ENCODE data around the gene RALGAPA2. TPM values are rescaled to one million over a fixed set of nuclear protein-coding genes. Genes with fewer than 3 reads are reported as not detected.
A peak's percentile ranks its signal among the peaks of the same experiment; 100 is the strongest.

The RALGAPA2 gene
- total RNA-seq, 1 donor from 2014 or later, result 30.3 TPM

GRCh38 chr20:20425823-20426654 lies 286.4 kb downstream of the RALGAPA2 start:
- H3K4me3 Mint-ChIP-seq (ENCODE audit: unreplicated experiment), result no peak overlapping the region
- DNase-seq (ENCODE audit: low spot score), result no peak
- H3K4me1 Mint-ChIP-seq (ENCODE audit: unreplicated experiment), result no peaks in the 10 kb centered on the region
- TF ChIP-seq, protein P1, sequence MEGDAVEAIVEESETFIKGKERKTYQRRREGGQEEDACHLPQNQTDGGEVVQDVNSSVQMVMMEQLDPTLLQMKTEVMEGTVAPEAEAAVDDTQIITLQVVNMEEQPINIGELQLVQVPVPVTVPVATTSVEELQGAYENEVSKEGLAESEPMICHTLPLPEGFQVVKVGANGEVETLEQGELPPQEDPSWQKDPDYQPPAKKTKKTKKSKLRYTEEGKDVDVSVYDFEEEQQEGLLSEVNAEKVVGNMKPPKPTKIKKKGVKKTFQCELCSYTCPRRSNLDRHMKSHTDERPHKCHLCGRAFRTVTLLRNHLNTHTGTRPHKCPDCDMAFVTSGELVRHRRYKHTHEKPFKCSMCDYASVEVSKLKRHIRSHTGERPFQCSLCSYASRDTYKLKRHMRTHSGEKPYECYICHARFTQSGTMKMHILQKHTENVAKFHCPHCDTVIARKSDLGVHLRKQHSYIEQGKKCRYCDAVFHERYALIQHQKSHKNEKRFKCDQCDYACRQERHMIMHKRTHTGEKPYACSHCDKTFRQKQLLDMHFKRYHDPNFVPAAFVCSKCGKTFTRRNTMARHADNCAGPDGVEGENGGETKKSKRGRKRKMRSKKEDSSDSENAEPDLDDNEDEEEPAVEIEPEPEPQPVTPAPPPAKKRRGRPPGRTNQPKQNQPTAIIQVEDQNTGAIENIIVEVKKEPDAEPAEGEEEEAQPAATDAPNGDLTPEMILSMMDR (IDR thresholded peaks at IDR 0.05; ENCODE audit: unreplicated experiment), result no peak
- H3K36me3 Mint-ChIP-seq (ENCODE audit: low read depth, unreplicated experiment), result peaks cover 5% of the 10 kb centered on the region
- no peaks in the 10 kb centered on the region for H3K27me3 Mint-ChIP-seq (ENCODE audit: unreplicated experiment)
- no peak overlapping the region for H3K27ac Mint-ChIP-seq (ENCODE audit: unreplicated experiment)
- H3K9me3 Mint-ChIP-seq (ENCODE audit: unreplicated experiment), result no peaks in the 10 kb centered on the region

- Mint-ChIP-seq H3K4me3 (ENCODE audit: unreplicated experiment) (peak overlapping the region; percentile 29), H3K27me3 (ENCODE audit: unreplicated experiment) (no peaks in the 10 kb centered on the region), H3K27ac (ENCODE audit: unreplicated experiment) (no peak overlapping the region), H3K4me1 (ENCODE audit: unreplicated experiment) (peaks cover 6% of the 10 kb centered on the region), H3K9me3 (ENCODE audit: unreplicated experiment) (no peaks in the 10 kb centered on the region), H3K36me3 (ENCODE audit: low read depth, unreplicated experiment) (peaks cover 5% of the 10 kb centered on the region)
- TF ChIP-seq, protein P1 (IDR thresholded peaks at IDR 0.05; ENCODE audit: unreplicated experiment), result no peak
- DNase-seq (ENCODE audit: low spot score), result no peak
These were observed 289.3 kb downstream of the RALGAPA2 start for GRCh38 chr20:20423117-20423516.

- no peaks in the 10 kb centered on the region for H3K9me3 Mint-ChIP-seq (ENCODE audit: unreplicated experiment)
- no peak for DNase-seq (ENCODE audit: low spot score)
- H3K4me3 Mint-ChIP-seq (ENCODE audit: unreplicated experiment), result no peak overlapping the region
- H3K4me1 Mint-ChIP-seq (ENCODE audit: unreplicated experiment), result peaks cover 8% of the 10 kb centered on the region
- no peak overlapping the region for H3K27ac Mint-ChIP-seq (ENCODE audit: unreplicated experiment)
- TF ChIP-seq, protein P1 (IDR thresholded peaks at IDR 0.05; ENCODE audit: unreplicated experiment), result no peak
- H3K36me3 Mint-ChIP-seq (ENCODE audit: low read depth, unreplicated experiment), result peaks cover 5% of the 10 kb centered on the region
- peaks cover 1% of the 10 kb centered on the region for H3K27me3 Mint-ChIP-seq (ENCODE audit: unreplicated experiment)
These were observed 294.4 kb downstream of the RALGAPA2 start for GRCh38 chr20:20417876-20418676.

DNA sequence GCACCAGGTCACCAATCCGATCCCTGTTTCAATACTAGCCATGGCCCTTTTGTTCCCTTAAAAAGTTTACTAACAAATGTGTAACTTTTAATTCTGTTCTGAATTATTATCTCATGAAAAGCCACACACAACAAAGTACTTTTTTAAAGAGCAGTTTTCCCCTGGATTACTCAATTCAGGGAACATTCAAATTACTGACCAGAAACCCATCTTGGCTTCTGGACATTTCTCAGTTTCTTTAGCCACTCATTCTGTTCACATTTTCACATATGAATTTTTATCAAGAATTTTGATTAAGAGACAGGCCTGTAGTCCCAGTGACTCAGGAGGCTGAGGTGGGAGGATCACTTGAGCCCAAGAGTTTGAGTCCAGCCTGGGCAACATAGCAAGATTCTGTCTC lies 297.1 kb downstream of the RALGAPA2 start:
- H3K36me3 Mint-ChIP-seq (ENCODE audit: low read depth, unreplicated experiment), result no peaks in the 10 kb centered on the region
- no peak for DNase-seq (ENCODE audit: low spot score)
- H3K4me3 Mint-ChIP-seq (ENCODE audit: unreplicated experiment), result no peak overlapping the region
- H3K27me3 Mint-ChIP-seq (ENCODE audit: unreplicated experiment), result peaks cover 1% of the 10 kb centered on the region
- H3K27ac Mint-ChIP-seq (ENCODE audit: unreplicated experiment), result no peak overlapping the region
- peaks cover 33% of the 10 kb centered on the region for H3K4me1 Mint-ChIP-seq (ENCODE audit: unreplicated experiment)
- TF ChIP-seq, protein P1 (IDR thresholded peaks at IDR 0.05; ENCODE audit: unreplicated experiment), result no peak
- no peaks in the 10 kb centered on the region for H3K9me3 Mint-ChIP-seq (ENCODE audit: unreplicated experiment)
